Mucosa of rectum (tissue), 2 donors: Measurements from ENCODE around the gene TIGD1.

Source experiments
- H3K27ac ChIP-seq, 2 donors: one replicate each; pipeline ENCODE4 v1.7.0; 2013; ENCODE audit warnings: inconsistent platforms in 2 of 2, low read depth in 2 of 2, low read length in 2 of 2
- H3K27me3 ChIP-seq, 2 donors: one replicate each; pipeline ENCODE4 v1.7.0; 2013; ENCODE audit warnings: low read length in 2 of 2; ENCODE audit not compliant: control insufficient read depth in 2 of 2, insufficient read depth in 2 of 2
- H3K36me3 ChIP-seq, 2 donors: one replicate each; pipeline ENCODE4 v1.7.0; 2013; ENCODE audit warnings: low read length in 2 of 2; ENCODE audit not compliant: control insufficient read depth in 2 of 2, insufficient read depth in 2 of 2
- H3K4me1 ChIP-seq, 2 donors: one replicate each; pipeline ENCODE4 v1.7.0; 2013; ENCODE audit warnings: low read length in 2 of 2, mild to moderate bottlenecking in 1 of 2; ENCODE audit not compliant: control insufficient read depth in 2 of 2, insufficient read depth in 2 of 2
- H3K4me3 ChIP-seq, 2 donors: one replicate each; pipeline ENCODE4 v1.7.0; 2013; ENCODE audit warnings: low read length in 2 of 2
- H3K9ac ChIP-seq, 2 donors: one replicate each; pipeline ENCODE4 v1.7.0; 2013; ENCODE audit warnings: low read length in 2 of 2, low read depth in 1 of 2, mild to moderate bottlenecking in 1 of 2
- H3K9me3 ChIP-seq, 2 donors: one replicate each; pipeline ENCODE4 v1.7.0; 2013; ENCODE audit warnings: low read length in 2 of 2; ENCODE audit not compliant: control insufficient read depth in 2 of 2
- donor health status: healthy.
- donor health status: Normal muscosa, but diverticular disease.

Gene TIGD1

GRCh38 chr2:232525199-232525598 is 25.2 kb downstream of the TIGD1 start:
- Histone ChIP-seq H3K27me3 (peaks cover 20 to 21% of the 10 kb centered on the region in 2 donors), H3K27ac (no peak overlapping the region), H3K4me3 (no peak overlapping the region), H3K4me1 (no peaks in the 10 kb centered on the region), H3K9me3 (no peaks in the 10 kb centered on the region), H3K36me3 (no peaks in the 10 kb centered on the region), H3K9ac (no peak overlapping the region)

GRCh38 chr2:232524771-232525170 is 25.6 kb downstream of the TIGD1 start:
- Histone ChIP-seq H3K9me3 (no peaks in the 10 kb centered on the region), H3K4me3 (no peak overlapping the region), H3K36me3 (no peaks in the 10 kb centered on the region), H3K4me1 (no peaks in the 10 kb centered on the region), H3K27me3 (peaks cover 20 to 21% of the 10 kb centered on the region in 2 donors), H3K9ac (no peak overlapping the region), H3K27ac (no peak overlapping the region)

GRCh38 chr2:232523682-232524597 is 26.4 kb downstream of the TIGD1 start:
- no peaks in the 10 kb centered on the region for H3K36me3 ChIP-seq
- no peaks in the 10 kb centered on the region for H3K9me3 ChIP-seq
- H3K27ac ChIP-seq: no peak overlapping the region
- no peaks in the 10 kb centered on the region for H3K4me1 ChIP-seq
- H3K4me3 ChIP-seq: no peak overlapping the region
- no peak overlapping the region for H3K9ac ChIP-seq
- H3K27me3 ChIP-seq: peaks cover 20 to 21% of the 10 kb centered on the region in 2 donors

- Histone ChIP-seq H3K4me3 (no peak overlapping the region), H3K4me1 (no peaks in the 10 kb centered on the region), H3K27me3 (peaks cover 20% of the 10 kb centered on the region in 2 donors)
Measured at GRCh38 chr2:232523402-232523681, 27.0 kb downstream of the TIGD1 start.

GRCh38 chr2:232522623-232523401 is 27.5 kb downstream of the TIGD1 start:
- Histone ChIP-seq H3K9me3 (no peaks in the 10 kb centered on the region), H3K4me3 (no peak overlapping the region), H3K9ac (no peak overlapping the region), H3K4me1 (no peaks in the 10 kb centered on the region), H3K27ac (no peak overlapping the region), H3K36me3 (no peaks in the 10 kb centered on the region), H3K27me3 (peaks cover 20% of the 10 kb centered on the region in 2 donors)

More at GRCh38 chr2:232523402-232523681, 27.0 kb downstream of the TIGD1 start:
- no peak overlapping the region for H3K27ac ChIP-seq
- no peak overlapping the region for H3K9ac ChIP-seq
- H3K9me3 ChIP-seq: no peaks in the 10 kb centered on the region
- H3K36me3 ChIP-seq: no peaks in the 10 kb centered on the region

GRCh38 chr2:232521959-232522622 is 28.3 kb downstream of the TIGD1 start:
- H3K4me1 ChIP-seq: no peaks in the 10 kb centered on the region
- H3K36me3 ChIP-seq: no peaks in the 10 kb centered on the region
- H3K9ac ChIP-seq: no peak overlapping the region
- peaks cover 20% of the 10 kb centered on the region in 2 donors for H3K27me3 ChIP-seq
- H3K27ac ChIP-seq: no peak overlapping the region
- H3K9me3 ChIP-seq: no peaks in the 10 kb centered on the region
- H3K4me3 ChIP-seq: no peak overlapping the region

GRCh38 chr2:232521098-232521497 is 29.3 kb downstream of the TIGD1 start:
- H3K4me3 ChIP-seq: no peak overlapping the region
- no peak overlapping the region for H3K9ac ChIP-seq
- H3K36me3 ChIP-seq: no peaks in the 10 kb centered on the region
- H3K9me3 ChIP-seq: no peaks in the 10 kb centered on the region
- H3K4me1 ChIP-seq: no peaks in the 10 kb centered on the region
- peaks cover 20% of the 10 kb centered on the region in 2 donors for H3K27me3 ChIP-seq
- H3K27ac ChIP-seq: no peak overlapping the region

- H3K36me3 ChIP-seq: no peaks in the 10 kb centered on the region
- peaks cover 20% of the 10 kb centered on the region in 2 donors for H3K27me3 ChIP-seq
- no peak overlapping the region for H3K4me3 ChIP-seq
- no peak overlapping the region for H3K9ac ChIP-seq
- H3K27ac ChIP-seq: no peak overlapping the region
- no peaks in the 10 kb centered on the region for H3K4me1 ChIP-seq
- no peaks in the 10 kb centered on the region for H3K9me3 ChIP-seq
Measured at GRCh38 chr2:232520489-232520888, 29.9 kb downstream of the TIGD1 start.

GRCh38 chr2:232519581-232520438 is 30.5 kb downstream of the TIGD1 start, which contains the start of gene PRSS56:
Gene PRSS56 (plus strand): TSS chr2:232520388. CDS start chr2:232520599, 211 bp downstream.
- Histone ChIP-seq H3K4me1 (no peaks in the 10 kb centered on the region), H3K27ac (no peak within 1 kb of the TSS), H3K9ac (no peak within 1 kb of the TSS), H3K27me3 (peaks cover 20% of the 10 kb centered on the region in 2 donors), H3K9me3 (no peaks in the 10 kb centered on the region), H3K4me3 (no peak within 1 kb of the TSS), H3K36me3 (no peaks in the 10 kb centered on the region)
